CD4-positive, alpha-beta T cell treated with Interferon alpha-2 for 1 hour (primary cell): ENCODE measurements around the gene XPO6.

Experiments
- DNase-seq, 2 donors: peaks; one replicate each; pipeline ENCODE4 v3.0.0-alpha.2; 2020 to 2022

Gene XPO6

DNA sequence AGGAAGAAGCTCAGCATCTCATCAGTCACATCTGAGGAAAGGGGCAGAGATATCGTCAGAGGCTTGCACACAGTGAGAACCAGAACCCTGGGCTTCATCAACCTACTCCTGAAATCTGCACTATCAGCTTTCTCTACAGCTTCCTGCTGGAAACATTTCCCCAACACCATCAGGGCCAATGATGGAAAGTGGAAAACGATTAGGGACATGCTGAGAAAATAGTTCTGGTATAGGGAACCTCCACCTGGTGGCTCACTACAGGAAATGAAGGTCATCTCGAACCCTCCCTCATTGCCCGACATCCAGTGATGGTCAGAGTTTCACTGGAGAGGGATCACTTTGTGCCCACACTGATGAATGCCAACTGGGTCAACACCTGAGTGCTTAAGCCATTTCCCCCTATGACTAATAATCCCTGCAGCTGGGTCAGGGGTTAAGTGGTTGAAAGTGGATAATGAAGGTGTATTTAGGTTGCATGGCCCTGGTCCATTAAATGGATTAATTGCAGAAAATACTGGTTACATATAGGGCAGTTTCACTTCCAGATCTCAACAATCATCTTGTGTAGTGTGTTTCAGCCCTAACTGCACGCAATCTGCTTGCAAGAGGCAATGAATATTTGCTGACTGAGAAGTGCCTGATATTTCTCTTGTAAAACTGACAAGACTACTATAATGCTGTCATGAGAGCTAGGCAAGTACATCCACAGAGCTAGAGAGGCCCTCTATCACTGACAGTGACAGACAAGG lies 105.1 kb downstream of the XPO6 start:
- no peak for DNase-seq

DNA sequence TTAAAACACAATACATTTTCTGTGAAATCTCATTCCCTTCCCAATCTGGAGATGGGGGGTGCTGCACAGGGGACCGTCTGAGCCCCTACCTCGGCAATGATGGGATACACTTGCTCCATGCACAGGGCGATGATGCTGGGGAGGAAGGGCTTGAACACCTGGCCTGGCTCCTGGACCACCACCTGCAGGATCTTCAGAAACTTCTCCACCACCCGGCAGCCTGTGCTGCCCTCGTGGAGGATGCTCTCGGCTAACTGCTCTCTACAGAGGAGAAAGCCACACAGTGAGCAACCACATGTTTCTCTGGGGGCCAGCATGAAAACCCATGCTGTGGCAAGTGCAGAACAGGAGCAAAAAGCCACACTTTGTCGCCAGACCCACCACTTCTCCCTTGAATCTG lies 105.8 kb downstream of the XPO6 start:
- no peak for DNase-seq

DNA sequence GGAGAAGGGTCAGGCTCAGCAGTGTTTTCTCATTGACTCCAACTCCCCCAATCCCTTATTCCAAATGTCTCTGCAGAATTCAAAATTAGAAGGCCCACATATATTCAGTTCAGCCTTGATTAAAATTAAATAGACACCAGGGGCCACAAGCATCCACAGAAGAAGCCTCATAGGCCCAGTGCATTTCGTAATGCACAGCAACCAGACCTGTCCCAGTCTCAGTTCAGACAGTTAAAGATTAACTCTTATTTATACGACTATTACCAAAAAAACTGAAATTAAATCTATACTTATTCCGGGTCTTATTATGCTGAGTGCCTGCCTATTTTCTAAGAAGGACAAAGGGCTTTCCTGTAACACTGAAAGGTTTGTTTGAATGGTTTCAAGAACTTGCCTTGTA lies 106.5 kb downstream of the XPO6 start:
- no peak for DNase-seq

DNA sequence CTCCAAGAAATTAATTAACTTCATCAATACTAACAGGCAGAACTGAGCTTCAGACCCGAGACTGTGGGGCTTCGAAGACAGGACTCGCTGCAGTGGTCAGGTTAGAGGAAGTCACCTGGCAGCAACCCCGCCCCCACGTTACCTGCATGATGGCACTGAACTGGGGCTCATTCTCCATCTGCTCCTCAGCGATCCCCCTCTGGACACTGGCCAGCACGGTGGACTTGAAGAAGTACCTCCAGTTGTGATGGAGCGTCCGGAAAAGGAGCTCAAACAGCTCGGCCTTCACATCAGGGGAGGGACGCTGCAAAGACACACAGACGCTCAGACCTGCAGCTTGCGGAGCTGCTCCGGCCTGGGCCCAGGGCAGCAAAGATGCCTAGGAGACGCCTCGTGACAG lies 107.4 kb downstream of the XPO6 start:
- DNase-seq = no peak

DNA sequence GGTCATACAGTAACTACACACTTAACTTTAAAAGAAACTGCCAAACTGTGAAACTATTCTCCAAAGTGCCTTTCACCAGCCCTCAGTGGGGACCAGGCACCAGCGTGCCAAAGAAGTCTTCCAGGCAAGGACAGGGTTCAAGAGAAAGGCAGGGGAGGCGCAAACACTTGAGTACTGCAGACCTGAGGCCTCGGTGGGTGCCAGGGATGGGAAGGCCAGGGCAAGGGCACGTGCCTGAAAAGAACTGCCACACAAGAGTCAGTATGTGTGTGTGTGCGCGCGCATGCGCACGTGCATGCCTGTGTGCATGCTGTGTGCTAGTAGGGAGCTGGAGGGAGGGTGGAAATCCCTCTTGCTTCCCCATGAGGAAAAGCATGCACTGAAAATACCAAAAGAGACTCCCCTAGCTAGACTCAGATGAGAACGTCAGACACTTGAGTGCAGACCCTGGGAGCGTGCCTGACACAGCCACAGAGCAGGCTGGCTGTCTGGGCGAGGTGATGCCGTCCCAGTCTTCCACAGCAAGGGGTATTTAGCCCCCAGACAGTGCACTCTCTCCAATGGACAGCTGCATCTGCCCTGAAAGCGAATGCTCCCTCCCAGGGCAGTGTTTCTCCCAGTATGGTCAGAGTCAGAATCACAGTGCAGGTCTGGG lies 108.1 kb downstream of the XPO6 start:
- no peak for DNase-seq

DNA sequence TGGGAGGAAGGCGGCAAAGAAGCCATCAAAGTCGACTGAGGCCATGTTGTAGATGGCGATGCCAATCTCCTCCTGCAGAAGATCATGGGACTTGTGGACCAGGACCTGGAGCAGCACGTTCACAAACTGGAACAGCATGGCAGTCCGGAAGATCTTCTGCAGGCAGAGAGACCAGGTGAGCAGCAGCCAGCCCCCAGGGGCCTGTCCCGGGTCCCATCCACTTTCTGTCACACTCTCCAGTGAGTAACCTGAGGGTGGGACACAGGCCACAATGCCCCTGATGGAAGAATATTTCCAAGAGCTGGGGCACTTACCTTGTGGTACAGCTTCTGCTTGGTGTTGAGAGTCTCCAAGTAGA lies 110.3 kb downstream of the XPO6 start:
- no peak for DNase-seq

DNA sequence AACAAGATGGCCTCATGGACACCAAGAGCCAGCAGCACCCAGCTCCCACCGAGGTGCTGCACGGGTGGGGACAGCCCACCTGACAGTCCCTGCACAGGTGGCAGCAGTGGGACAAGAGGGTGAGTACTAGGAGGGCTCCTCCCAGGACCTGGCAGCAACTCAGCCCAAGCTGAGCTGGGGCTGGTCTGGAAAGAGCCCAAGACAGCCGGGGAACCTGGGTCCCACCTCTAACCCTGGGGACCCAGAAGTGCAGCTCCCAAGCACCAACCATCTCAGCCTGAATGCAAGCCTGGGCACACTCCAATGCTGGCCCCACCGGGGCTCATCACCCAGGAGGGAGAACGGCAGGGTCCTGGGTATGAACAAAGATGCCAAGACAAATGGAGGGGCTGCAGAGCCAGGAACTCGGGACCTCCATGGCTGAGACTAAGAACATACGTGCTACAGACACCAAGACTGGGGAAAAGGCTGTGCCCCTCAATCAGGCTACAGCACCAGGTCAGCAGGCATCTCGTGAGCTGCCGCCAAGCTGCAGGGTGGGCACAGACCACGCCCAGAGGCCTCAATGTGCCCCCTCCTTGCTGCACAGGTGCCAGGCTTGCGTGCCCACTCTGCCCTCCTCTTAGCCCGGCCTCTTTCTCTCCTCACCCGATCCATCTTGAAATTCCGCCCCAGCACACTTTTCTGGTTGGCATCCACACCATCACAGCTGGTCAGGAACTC lies 110.8 kb downstream of the XPO6 start:
- DNase-seq = no peak

- no peak for DNase-seq
Observed at GRCh38 chr16:28098959-28099945, 112.5 kb downstream of the XPO6 start.

DNA sequence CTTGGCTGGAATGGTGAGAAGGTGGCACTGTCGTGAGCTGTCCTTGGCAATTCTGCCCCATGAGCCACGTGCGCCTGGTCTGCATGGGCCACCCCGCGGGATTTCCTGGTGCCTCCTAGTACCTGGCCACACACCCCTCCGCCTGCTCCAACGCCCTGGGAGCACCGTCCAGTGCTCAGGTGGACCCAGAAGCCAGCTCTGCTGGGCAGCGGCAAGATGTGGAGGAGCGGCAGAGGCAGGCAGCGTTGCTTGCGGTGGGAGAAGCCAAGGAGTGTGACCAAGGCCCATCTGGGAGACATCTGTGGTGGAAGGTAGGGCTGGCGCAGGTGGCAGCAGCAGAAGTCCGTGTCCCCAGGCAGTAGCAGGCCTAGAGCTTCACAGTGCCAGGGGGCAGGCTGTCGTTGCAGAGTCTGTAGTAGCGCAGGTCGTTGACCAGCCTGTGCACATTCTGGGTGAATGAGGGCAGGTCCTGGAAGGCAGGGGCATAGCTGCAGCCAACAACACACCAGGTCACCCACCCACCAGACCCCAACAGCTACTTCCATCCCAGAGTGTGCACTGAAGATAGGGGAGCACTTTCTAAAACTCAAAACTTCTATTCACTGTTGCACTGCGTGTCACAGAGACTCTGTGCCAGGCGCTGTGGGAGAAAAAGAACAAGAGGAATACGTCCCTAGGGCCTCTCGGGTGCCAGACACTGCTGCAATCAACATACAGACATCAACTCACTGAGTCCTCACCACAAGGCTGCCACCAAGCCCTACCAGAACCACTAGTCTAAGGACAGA lies 113.4 kb downstream of the XPO6 start:
- no peak for DNase-seq

DNA sequence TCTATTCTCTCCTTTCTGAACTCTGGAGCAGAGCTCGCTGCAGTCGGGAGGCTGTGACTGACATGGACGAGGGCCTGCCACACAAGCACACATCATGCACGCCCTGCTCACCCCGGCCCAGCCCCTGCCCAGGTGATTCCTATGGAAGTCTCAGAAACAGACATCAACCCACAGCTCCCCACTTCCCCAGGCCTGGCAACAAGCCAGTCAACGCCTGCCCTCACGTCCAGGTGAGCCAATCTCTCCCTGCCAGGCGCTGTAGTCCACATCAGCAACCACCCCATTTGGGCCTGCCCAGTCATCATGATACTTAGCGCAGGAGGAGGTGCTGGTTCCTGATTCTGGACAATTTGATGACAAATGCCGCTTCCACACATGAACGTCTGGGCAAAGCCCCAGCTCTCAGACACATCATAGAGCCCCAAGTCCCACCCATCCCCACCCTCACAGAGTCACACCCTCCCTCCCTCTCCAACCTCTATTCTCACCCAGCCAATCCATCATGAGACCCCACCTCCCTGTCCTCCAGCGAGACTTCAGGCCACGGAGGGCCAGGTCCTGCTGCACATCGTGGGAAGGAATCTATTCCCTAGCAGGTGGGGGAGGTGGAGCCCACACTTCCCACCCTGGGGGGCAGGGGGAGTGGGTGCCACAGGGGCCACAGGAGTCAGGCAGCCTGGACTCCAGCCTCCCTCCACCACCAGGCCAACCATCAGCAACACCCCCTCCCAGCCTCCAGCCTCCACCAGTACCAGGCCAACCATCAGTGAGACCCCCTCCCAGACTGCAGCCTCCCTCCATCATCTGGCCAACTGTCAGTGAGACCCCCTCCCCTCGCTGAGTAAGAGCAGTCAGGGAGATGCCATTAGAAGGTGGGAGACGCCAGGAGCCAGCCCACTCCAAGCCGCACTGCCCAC lies 114.5 kb downstream of the XPO6 start:
- DNase-seq = no peak

- DNase-seq = no peak
Observed at GRCh38 chr16:28093385-28093725, 118.4 kb downstream of the XPO6 start.

GRCh38 chr16:28092721-28093384 lies 118.9 kb downstream of the XPO6 start:
- no peak for DNase-seq

GRCh38 chr16:28091656-28092055 lies 120.1 kb downstream of the XPO6 start:
- DNase-seq = no peak

- no peak for DNase-seq
Observed at GRCh38 chr16:28090646-28091377, 121.0 kb downstream of the XPO6 start.

GRCh38 chr16:28089992-28090365 lies 121.8 kb downstream of the XPO6 start:
- DNase-seq = no peak

DNA sequence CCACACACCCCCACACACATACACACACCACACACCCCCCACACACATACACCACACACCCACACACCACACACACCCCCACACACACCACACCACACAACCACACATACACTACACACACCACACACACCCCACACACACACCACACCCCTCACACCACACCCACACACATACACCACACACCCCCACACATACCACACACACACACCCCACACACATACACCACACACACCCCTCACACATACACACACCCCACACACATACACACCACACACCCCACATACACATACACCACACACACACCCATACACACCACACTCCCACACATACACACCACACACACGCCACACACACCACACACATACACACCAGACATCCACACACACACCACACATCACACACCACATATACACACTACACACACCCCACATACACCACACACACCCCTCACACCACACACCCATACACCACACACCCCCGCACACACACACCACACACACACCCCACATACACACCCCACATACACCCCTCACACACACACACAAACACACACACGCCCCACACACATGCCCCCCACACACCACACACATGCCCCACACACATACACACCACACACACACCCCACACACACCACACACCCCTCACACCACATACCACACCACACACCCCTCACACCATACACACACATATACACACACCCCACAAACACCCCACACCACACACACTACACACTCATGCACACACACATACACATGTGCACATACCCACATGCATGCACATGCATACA lies 122.4 kb downstream of the XPO6 start:
- no peak for DNase-seq

DNA sequence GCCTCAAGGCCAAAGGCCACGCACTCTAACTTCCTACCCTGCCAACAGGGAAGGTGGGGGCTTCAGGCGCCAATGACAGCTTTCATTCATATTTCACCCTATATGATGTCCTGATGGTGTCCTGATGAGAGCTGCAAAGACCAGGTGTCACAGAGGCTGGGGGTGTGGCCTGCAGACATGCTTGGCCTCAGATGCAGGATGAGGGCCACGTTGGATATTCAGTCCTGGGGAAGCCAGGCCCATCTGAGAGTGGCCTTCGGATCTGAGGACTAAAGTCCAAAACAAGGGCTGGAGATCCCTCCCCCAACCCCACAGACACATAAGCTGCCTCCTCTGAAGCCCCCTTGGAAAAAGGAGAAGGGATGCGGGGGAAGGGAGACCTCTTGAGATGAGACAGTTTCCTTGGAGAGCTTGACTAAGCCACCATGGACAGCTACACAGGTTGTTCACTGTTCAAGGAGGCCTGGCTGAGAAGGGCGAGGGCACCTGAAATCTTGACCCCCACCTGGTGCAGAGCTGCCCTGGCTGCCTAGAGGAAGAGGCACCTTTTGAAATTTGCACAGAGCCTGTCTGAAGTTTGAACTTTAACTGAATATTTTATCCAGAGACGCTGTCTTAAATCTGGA lies 124.0 kb downstream of the XPO6 start:
- no peak for DNase-seq

- DNase-seq = no peak
Observed at GRCh38 chr16:28087140-28087660, 124.6 kb downstream of the XPO6 start.
